HG03354 (cell line): ENCODE data around the gene CFAP54.
"Not testable (repeated sequence)": the region's sequence is repeated elsewhere in the genome, so short reads cannot be mapped to it uniquely, and the experiment has no call there.

Source experiments
- ATAC-seq: cut with Tn5 transposase; IDR thresholded peaks from one replicate; pipeline ENCODE4 v1.9.1; 2021; ENCODE audit warnings: mild to moderate bottlenecking; ENCODE audit not compliant: unreplicated experiment, poor library complexity, severe bottlenecking

The CFAP54 gene

DNA sequence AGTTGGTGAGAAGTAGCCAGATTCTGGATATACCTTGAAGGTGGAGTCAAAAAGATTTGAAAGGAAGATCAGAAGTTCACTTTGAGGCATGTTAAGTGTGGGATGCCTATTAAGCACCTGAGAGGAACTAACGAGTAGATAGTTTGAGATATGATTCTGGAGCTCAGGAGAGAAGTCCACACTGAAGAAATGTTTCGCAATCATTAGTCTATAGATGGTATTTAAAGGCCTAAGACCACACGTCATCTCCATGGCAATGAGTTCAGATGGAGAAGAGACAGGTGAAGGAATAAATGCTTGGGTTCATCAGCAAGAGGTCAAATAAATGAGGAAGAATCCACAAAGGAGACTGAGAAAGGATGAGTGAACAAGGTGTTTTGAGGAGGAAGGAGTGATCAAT lies 224.8 kb downstream of the CFAP54 start:
- no peak for ATAC-seq

DNA sequence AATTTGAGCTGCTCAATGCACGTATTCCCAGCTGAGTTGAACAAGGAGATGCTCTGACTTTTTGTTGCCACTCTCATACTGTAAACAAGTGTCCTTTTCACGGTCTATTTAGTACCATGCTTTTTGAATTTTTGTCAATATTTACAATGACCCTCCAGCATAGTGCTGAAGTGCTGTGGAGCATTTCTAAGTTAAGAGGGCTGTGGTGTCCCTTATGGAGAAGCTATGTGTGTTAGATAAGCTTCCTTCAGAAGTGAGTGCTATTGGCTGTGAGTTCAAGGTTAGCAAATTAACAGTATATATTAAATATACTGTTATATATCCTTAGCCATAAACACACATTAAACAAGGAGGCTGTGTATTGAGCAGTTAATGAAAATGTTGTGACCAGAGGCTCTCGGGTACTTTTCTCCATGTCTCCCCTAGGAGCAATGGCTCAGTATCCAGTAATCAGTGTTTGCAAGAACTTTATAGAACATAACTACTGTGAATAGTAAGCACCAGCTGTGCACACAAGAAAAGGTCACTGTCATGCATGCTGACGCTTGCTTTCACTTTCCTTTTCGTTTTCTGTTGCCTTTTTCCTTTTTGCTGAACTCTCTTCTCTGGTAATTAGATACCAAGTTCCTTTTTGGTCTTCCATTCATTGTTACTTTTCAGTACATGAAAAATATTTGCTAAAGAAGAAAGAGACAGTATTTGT lies 230.4 kb downstream of the CFAP54 start:
- ATAC-seq = peak; percentile 95

- peak; percentile 69 for ATAC-seq
Measured at GRCh38 chr12:96720363-96720705, 231.0 kb downstream of the CFAP54 start.

GRCh38 chr12:96729466-96729865 lies 240.1 kb downstream of the CFAP54 start:
- not testable (repeated sequence) for ATAC-seq

- no peak for ATAC-seq
Measured at GRCh38 chr12:96729886-96730285, 240.5 kb downstream of the CFAP54 start.

GRCh38 chr12:96743606-96744005 lies 254.2 kb downstream of the CFAP54 start:
- ATAC-seq = no peak

GRCh38 chr12:96749999-96750398 lies 260.6 kb downstream of the CFAP54 start:
- no peak for ATAC-seq

DNA sequence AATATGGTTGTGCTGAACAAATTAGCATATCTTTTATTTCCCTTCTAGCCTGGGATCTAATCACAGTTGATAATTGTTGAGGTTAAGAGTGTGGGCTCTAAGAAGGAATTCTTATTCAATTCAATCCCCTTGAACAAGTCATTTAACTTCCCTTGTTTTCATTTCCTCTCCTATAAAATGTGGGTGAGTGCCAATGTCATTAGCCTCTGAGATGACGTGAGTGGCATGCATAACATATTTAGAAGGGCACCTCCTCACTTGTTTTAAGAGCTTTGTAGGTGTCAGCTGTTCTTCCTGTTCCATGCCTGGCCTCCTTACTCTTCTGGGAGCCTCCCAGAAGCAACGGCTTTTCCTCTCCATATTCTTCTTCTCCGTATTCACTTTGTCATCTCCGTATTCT lies 262.2 kb downstream of the CFAP54 start:
- no peak for ATAC-seq

- ATAC-seq = no peak
Measured at GRCh38 chr12:96752211-96752610, 262.8 kb downstream of the CFAP54 start.

DNA sequence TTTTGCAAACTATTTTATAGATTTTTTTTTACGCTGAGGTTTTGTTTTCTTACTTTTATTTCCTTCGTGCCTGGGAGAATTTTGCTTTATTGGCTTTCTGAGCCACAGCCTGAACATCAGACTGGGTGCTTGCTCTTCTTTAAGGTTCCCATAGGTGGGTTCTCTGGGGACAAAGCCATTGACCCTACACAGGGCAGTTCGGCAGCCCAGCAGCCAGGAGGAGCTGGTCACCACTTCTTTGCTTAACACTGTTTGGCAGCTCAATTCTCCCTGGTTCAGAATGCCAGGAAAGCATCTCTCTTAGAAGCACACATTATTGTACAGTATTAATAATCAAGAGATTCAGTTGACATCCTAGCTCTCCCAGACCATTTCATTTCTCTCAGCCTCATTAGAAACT lies 276.9 kb downstream of the CFAP54 start:
- no peak for ATAC-seq

- no peak for ATAC-seq
Measured at GRCh38 chr12:96769400-96769799, 280.0 kb downstream of the CFAP54 start.

GRCh38 chr12:96770219-96771102 lies 281.1 kb downstream of the CFAP54 start:
- no peak for ATAC-seq

- no peak for ATAC-seq
Measured at GRCh38 chr12:96773031-96773430, 283.7 kb downstream of the CFAP54 start.

DNA sequence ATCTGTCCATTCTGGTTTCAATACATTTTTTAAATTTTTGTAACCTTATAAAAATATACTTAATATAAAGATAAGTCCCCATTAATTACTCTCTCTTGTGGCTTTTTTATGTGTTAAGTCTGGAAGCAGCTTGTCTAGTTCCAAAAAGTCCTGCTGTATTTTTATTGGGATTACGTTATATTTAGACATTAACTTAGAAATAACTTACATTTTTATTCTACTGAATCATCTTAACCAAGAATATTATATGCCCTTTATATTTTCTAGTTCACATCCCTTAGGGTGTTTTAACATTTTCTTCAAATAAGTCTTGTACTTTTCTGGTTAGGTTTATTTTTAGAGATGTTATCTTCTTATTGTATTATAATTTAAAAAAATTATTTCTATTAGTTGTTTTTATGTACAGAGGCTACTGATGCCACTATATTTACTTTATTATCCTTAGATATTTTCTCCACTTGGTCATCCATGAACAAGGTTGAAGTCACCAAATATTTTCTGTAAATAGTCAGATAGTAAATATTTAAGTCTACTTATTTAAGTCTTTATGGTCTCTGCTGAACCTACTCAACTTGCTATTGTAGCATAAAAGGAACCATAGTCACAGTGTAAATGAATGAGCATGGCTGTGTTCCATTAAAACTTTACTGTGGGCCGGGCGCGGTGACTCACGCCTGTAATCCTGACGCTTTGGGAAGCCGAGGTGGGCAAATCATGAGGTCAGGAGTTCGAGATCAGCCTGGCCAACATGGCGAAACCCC lies 285.3 kb downstream of the CFAP54 start:
- ATAC-seq = no peak

DNA sequence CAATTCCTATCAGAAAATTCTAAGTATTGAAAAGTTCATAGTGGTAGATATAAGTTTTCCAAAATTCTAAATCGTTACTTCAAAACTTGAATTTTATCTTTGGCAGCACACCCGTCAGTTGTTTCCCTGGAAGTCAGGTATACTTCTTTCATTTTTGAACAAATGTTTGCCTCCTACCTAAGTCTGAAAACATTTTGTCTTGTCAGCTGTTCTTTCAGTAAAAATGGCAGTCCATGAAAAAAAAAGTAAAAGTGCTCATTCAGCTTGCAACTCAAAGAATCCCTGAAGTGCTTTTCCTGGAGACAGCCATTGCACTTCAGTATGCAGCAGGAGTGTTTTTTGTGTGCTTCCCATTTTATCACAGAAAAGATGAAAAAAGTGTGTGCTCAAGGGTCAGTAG lies 287.5 kb downstream of the CFAP54 start:
- no peak for ATAC-seq

- no peak for ATAC-seq
Measured at GRCh38 chr12:96780330-96780729, 291.0 kb downstream of the CFAP54 start.

DNA sequence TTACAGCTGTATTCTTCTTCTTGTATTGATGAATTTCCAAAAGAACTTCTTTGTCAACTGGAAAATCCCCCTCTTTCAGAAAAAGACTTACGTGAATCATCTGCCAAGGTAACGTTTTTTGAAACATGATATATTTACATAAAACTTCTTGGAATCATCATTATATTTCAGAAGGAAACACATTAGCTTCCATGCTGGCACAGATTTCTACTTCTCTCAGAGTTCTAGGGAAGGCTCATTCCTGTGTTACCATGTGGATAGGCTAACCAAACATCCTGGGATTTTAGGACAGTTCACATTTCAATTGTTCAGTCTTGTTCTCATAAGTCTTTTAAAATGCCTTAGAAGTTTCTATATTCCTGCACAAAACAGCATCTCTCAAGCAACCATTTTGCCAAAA lies 297.4 kb downstream of the CFAP54 start:
- no peak for ATAC-seq

- ATAC-seq = no peak
Measured at GRCh38 chr12:96803969-96804368, 314.6 kb downstream of the CFAP54 start.

DNA sequence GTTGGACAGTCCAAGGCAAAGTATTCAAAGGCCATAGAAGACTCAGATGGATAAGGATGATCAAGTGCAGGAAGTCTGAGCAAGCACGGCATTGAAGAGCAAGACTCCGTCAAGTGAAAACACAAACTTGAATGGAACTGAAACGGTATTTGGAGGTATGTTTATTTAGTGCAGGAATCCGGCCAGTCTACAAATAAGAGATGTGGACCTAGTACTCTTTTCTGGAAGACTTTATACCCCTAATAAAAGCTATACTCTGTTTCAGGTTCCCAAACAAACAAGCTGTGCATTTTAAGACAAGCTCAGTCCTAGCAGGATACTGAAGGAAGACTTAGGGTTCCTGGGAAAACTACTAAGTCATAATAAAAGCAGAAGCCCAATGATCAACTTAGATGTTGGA lies 316.9 kb downstream of the CFAP54 start:
- no peak for ATAC-seq

- no peak for ATAC-seq
Measured at GRCh38 chr12:96807741-96808140, 318.4 kb downstream of the CFAP54 start.

GRCh38 chr12:96808587-96808986 lies 319.2 kb downstream of the CFAP54 start:
- no peak for ATAC-seq
